SH-SY5Y (cell line): ENCODE data around the gene MGAT5.

Source experiments
- GATA2 ChIP-seq: IDR thresholded peaks from 2 replicates; pipeline ENCODE4 v1.6.1; 2011; ENCODE audit warnings: mild to moderate bottlenecking, low read depth, low read length
- GATA3 ChIP-seq: IDR thresholded peaks from 2 replicates; pipeline ENCODE4 v1.6.1; 2011; ENCODE audit warnings: low read depth, mild to moderate bottlenecking, low read length, moderate library complexity

- no peak for TF ChIP-seq GATA2
- no peak for TF ChIP-seq GATA3
Measured at GRCh38 chr2:134327367-134327766, 73.5 kb downstream of the MGAT5 start.
